Raji (cell line): ENCODE results near the gene PSMG4.

Experiments
- POLR2A ChIP-seq: IDR thresholded peaks from 2 replicates; pipeline ENCODE4 v1.6.1; 2011; ENCODE audit warnings: low read depth, low read length, control low read depth; ENCODE audit not compliant: insufficient read depth

PSMG4 gene

GRCh38 chr6:3276174-3277167 lies 17.7 kb downstream of the PSMG4 start:
- no peak for TF ChIP-seq POLR2A

GRCh38 chr6:3277251-3277650 lies 18.5 kb downstream of the PSMG4 start:
- no peak for TF ChIP-seq POLR2A

- no peak for TF ChIP-seq POLR2A
These were observed 19.2 kb downstream of the PSMG4 start for GRCh38 chr6:3277851-3278416.

DNA sequence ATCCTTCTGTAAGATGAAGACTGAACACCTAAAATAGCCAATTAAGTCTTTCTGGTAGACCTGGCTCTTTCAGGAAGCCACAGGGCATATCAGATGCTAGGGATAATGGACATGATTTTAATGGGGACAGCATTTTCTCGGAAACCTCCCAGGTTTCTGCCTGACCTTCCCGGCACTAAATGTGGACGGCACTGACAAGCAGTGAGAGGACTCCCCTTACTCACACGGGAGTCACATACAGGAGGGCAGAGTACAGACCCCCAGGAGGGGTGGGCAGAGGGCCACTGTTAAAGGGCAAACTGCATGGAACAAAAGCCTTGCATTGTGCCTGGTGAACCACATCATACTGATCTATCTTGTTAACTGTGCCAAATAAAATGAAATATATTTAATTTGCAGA lies 19.9 kb downstream of the PSMG4 start:
- TF ChIP-seq POLR2A: no peak

DNA sequence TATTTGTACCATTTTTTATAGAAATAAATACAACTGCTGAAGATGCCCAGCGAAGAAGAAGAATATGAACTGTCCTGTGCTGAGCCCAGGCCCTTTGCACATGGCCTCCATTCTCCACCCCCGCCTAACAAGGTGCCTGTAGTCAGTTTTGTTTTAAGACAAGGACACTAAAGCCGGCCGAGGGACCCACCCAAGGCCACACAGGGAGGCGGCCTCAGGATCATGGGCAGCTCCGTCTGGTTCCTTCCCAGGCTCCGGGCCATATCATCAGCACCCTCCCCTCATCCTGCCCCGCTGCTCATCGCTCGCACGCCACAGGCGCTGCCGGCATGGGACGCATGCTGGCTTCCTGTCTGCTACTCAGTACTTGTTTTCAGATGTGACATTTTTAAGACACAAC lies 21.3 kb downstream of the PSMG4 start:
- no peak for TF ChIP-seq POLR2A

GRCh38 chr6:3280866-3281465 lies 22.2 kb downstream of the PSMG4 start:
- no peak for TF ChIP-seq POLR2A

- no peak for TF ChIP-seq POLR2A
These were observed 23.1 kb downstream of the PSMG4 start for GRCh38 chr6:3281631-3282475.

DNA sequence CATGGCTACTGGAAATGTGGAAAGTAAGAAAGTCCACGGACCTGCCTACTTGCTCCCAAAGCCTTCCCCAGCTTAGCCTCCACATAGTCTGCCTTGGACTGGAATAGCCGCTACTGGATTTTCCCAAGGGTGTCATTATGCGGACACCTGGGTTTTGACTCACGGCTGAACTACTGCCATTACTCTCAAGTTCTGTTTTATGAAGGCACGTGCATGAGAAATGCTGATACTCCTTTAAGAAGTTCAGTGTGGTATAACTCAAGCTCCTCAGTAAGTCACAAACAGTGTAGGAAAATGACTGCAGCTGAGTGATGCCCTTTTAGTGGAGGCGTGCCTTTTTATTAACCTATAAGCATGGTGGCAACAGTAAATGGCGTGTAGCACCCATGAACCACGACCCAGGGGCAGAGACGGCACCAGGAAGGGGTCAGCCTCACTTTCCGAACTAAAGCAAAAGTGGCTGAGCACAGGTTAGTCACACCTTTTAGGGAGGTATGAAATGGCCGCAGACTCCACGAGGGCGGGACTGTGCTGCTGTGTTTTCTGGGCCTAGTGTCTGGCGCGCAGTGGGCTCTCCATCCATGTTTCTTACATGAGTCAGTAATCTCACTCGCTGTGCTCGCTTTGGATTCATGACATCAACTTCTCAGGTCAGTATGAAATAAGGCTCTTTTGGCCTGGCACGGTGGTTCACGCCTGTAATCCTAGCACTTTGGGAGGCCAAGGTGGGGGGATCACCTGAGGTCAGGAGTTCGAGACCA lies 23.9 kb downstream of the PSMG4 start:
- TF ChIP-seq POLR2A: no peak

GRCh38 chr6:3283241-3283640 lies 24.5 kb downstream of the PSMG4 start:
- no peak for TF ChIP-seq POLR2A

DNA sequence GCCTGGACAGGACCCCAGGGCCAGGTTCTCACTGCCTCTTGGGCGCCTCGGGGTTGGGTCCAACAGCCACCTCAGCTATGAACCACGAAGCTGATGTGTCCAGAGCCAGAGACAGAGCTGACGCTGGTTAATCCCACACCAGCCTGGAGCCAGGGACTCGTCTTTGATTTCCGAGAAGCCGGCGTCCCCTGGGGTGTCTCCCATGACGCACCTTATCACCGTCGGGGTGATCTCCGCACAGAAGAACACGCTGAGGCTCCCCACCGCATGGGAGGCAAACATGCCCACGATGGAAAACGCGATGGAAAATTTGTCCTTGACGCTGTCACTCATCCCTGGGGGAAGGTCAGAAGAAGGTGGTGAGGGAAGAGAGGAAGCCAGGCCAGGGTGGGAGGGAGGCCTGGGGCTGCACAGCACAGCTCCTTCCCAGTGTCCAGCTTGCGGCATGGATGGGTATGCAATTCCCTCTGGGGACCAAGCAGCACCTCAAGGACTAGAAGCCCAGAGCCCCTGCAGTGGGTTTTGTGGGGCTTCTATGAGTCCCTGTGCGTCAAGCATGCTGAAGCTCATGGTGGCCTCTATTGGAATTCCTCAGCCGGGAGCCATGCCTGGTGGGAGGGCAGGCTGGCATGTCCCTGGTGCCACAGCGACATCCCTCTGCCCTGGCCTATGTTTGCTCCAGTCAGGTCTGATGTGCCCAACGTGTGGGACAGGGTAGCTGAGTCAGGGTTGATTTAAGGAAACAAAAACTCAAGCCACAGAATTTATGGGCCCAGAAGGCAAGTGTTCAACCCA lies 25.1 kb downstream of the PSMG4 start:
- TF ChIP-seq POLR2A: no peak

GRCh38 chr6:3284436-3284876 lies 25.7 kb downstream of the PSMG4 start:
- TF ChIP-seq POLR2A: no peak

- no peak for TF ChIP-seq POLR2A
These were observed 26.4 kb downstream of the PSMG4 start for GRCh38 chr6:3285049-3285639.

GRCh38 chr6:3285732-3286131 lies 27.0 kb downstream of the PSMG4 start:
- TF ChIP-seq POLR2A: no peak
